GM18861 (cell line): ENCODE data around the gene ID3.

Source experiments
- ATAC-seq: cut with Tn5 transposase; IDR thresholded peaks from one replicate; pipeline ENCODE4 v1.9.1; 2021; ENCODE audit not compliant: unreplicated experiment

ID3 gene

GRCh38 chr1:23559136-23559984 is at the start of gene ID3:
Gene ID3 (minus strand): TSS chr1:23559501. CDS start chr1:23559426, 75 bp downstream.
- ATAC-seq = peak; percentile 43

- ATAC-seq = no peak
Measured at GRCh38 chr1:23607944-23608343, 48.6 kb upstream of the ID3 start.

- ATAC-seq = no peak
Measured at GRCh38 chr1:23601968-23602876, 42.9 kb upstream of the ID3 start.

GRCh38 chr1:23601135-23601967 is 42.0 kb upstream of the ID3 start:
- ATAC-seq = no peak

- ATAC-seq = no peak
Measured at GRCh38 chr1:23600283-23600682, 41.0 kb upstream of the ID3 start.

- ATAC-seq = no peak
Measured at GRCh38 chr1:23599125-23599524, 39.8 kb upstream of the ID3 start.

GRCh38 chr1:23598424-23598823 is 39.1 kb upstream of the ID3 start:
- ATAC-seq = no peak

GRCh38 chr1:23597635-23598388 is 38.5 kb upstream of the ID3 start:
- ATAC-seq = no peak

- no peak for ATAC-seq
Measured at GRCh38 chr1:23596382-23597358, 37.4 kb upstream of the ID3 start.

GRCh38 chr1:23594927-23595353 is 35.6 kb upstream of the ID3 start:
- no peak for ATAC-seq

GRCh38 chr1:23594149-23594907 is 35.0 kb upstream of the ID3 start:
- ATAC-seq = no peak

- ATAC-seq = no peak
Measured at GRCh38 chr1:23593556-23594148, 34.4 kb upstream of the ID3 start.

- no peak for ATAC-seq
Measured at GRCh38 chr1:23593042-23593521, 33.8 kb upstream of the ID3 start.

GRCh38 chr1:23592209-23592892 is 33.0 kb upstream of the ID3 start:
- no peak for ATAC-seq

- peak; percentile 47 for ATAC-seq
Measured at GRCh38 chr1:23591460-23592208, 32.3 kb upstream of the ID3 start.

GRCh38 chr1:23590058-23590783 is 30.9 kb upstream of the ID3 start:
- ATAC-seq = no peak
